ENCODE results near the gene RFX4.
"Not testable (repeated sequence)": the region's sequence is repeated elsewhere in the genome, so short reads cannot be mapped to it uniquely, and the experiment has no call there.

Gene RFX4

DNA sequence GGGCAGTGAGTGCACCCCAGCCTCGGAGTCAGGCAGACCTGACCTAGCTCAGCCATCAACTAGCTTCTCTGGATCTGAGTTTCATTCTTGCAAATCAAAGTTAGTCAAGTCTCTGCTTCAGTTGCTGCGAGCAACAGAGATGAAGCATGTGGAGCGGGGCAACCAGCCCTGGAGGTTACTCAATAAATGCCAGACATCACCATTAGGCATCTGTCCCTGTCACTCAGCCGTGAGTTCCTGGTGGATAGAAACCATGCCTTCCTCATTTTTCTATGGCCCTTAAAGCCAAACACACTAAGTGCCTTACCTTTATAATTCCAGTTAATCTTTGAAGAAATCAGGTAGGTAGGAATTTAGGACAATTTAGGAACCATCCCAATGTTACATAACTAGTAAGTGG, 19.3 kb downstream of the RFX4 start:
- Histone ChIP-seq H3K9me3 (ENCODE audit: control insufficient read depth, insufficient read depth, low read length) (no peaks in the 10 kb centered on the region), H3K9ac (ENCODE audit: low read depth, low read length) (no peak overlapping the region), H3K36me3 (ENCODE audit: insufficient read depth, low read length) (no peaks in the 10 kb centered on the region), H3K4me1 (ENCODE audit: insufficient read depth, low read length) (peaks cover 10% of the 10 kb centered on the region)

DNA sequence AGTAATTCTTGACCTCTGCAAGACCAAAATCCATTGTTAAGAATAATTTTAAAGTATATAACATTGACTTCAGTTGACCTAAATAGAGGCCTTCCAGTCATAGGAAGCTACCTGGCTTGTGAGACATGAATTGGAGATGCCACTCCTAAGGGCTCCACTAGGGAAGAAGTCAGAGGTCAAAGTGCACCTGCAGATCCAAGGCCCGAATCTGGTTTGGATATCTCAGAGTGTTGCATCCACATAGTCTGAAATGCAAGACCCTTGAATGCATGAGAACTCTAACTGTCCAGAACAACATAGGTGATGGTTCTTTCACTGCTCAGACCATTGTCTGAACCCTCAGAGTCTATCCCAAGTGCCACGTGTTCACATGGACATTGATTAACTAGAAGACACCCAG, 22.4 kb downstream of the RFX4 start:
- peaks cover 7% of the 10 kb centered on the region for H3K4me1 ChIP-seq (ENCODE audit: insufficient read depth, low read length)
- H3K9ac ChIP-seq (ENCODE audit: low read depth, low read length): no peak overlapping the region
- H3K36me3 ChIP-seq (ENCODE audit: insufficient read depth, low read length): no peaks in the 10 kb centered on the region
- no peaks in the 10 kb centered on the region for H3K9me3 ChIP-seq (ENCODE audit: control insufficient read depth, insufficient read depth, low read length)

- H3K36me3 ChIP-seq (ENCODE audit: insufficient read depth, low read length); H3K4me1 ChIP-seq (ENCODE audit: insufficient read depth, low read length); H3K9ac ChIP-seq (ENCODE audit: low read depth, low read length): not testable (repeated sequence)
- peaks cover 13% of the 10 kb centered on the region; the same call in 1 of the 2 replicates for H3K9me3 ChIP-seq (ENCODE audit: control insufficient read depth, insufficient read depth, low read length)
These were observed 37.8 kb downstream of the RFX4 start for GRCh38 chr12:106620588-106620987.

- Histone ChIP-seq H3K9me3 (ENCODE audit: control insufficient read depth, insufficient read depth, low read length) (peaks cover 6% of the 10 kb centered on the region; the same call in 1 of the 2 replicates), H3K36me3 (ENCODE audit: insufficient read depth, low read length) (no peaks in the 10 kb centered on the region), H3K9ac (ENCODE audit: low read depth, low read length) (no peak overlapping the region), H3K4me1 (ENCODE audit: insufficient read depth, low read length) (no peaks in the 10 kb centered on the region)
These were observed 43.2 kb downstream of the RFX4 start for GRCh38 chr12:106625976-106626375.

DNA sequence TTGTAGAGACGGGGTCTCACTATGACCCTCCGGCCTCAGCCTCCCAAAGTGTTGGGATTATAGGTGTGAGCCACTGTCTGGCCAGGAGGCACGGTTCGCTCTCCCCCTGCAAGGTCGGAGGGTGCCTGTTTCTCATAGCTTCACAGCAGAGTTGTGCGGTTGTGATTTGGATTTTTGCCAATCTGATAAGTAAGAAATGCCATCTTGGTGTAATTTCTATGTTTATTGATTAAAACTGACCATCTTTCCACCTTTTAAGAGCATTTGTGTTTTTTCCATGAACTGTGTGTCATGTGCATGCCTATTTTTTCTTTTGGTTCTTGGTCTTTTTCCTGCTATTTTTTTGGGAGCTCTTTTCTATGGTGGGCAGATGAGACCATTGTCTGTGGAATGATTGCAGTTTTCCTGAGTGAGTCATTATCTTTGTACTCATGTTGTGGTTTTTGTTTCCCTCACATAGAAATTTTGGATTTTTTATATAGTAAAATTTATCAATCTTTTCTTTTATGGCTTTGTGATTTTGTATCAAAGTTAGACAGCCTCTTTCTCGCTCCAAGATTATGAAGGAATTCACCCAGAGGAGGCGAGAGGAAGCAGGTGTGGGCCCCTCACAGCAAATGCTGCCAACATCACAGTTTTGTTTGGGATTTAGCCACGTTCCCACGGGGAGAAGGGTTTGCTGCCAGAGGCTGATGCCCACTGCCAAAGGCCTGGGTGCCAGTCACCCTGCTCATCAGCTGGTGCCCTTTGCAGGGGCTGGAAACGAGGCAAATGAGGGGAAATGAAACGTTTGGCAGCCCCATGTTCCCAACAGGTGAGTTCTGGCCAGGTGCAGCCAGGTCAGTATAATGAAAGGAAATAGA, 47.2 kb downstream of the RFX4 start:
- H3K9ac ChIP-seq (ENCODE audit: low read depth, low read length): no peak overlapping the region
- no peaks in the 10 kb centered on the region for H3K9me3 ChIP-seq (ENCODE audit: control insufficient read depth, insufficient read depth, low read length)
- H3K36me3 ChIP-seq (ENCODE audit: insufficient read depth, low read length): no peaks in the 10 kb centered on the region
- no peaks in the 10 kb centered on the region for H3K4me1 ChIP-seq (ENCODE audit: insufficient read depth, low read length)

- no peak overlapping the region for H3K9ac ChIP-seq (ENCODE audit: low read depth, low read length)
- H3K36me3 ChIP-seq (ENCODE audit: insufficient read depth, low read length): no peaks in the 10 kb centered on the region
- H3K4me1 ChIP-seq (ENCODE audit: insufficient read depth, low read length): no peaks in the 10 kb centered on the region
- H3K9me3 ChIP-seq (ENCODE audit: control insufficient read depth, insufficient read depth, low read length): no peaks in the 10 kb centered on the region
These were observed 48.3 kb downstream of the RFX4 start for GRCh38 chr12:106631150-106631549.

GRCh38 chr12:106631797-106632196, 49.0 kb downstream of the RFX4 start:
- no peaks in the 10 kb centered on the region for H3K9me3 ChIP-seq (ENCODE audit: control insufficient read depth, insufficient read depth, low read length)
- H3K9ac ChIP-seq (ENCODE audit: low read depth, low read length): no peak overlapping the region
- no peaks in the 10 kb centered on the region for H3K36me3 ChIP-seq (ENCODE audit: insufficient read depth, low read length)
- H3K4me1 ChIP-seq (ENCODE audit: insufficient read depth, low read length): no peaks in the 10 kb centered on the region

GRCh38 chr12:106632797-106633450, 50.1 kb downstream of the RFX4 start:
- no peaks in the 10 kb centered on the region for H3K36me3 ChIP-seq (ENCODE audit: insufficient read depth, low read length)
- H3K9ac ChIP-seq (ENCODE audit: low read depth, low read length): no peak overlapping the region
- H3K9me3 ChIP-seq (ENCODE audit: control insufficient read depth, insufficient read depth, low read length): no peaks in the 10 kb centered on the region
- no peaks in the 10 kb centered on the region for H3K4me1 ChIP-seq (ENCODE audit: insufficient read depth, low read length)

DNA sequence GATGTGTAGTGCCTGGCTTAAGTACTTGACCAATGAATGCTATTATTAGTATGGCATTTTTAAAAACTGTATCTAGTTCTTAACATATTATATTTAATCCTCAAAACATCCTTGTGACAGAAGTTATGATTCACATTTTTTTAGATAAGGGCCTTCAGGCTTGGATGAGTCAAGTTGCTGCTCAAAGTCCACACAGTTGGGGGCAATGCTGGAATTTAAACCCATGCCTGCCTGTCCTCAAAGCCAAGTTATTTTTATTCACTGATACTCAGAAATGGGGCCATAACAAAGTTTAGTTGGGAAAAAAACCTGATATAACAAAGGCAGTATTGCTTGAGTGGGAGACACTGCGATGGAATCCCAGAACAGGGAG, 50.6 kb downstream of the RFX4 start:
- no peak overlapping the region for H3K9ac ChIP-seq (ENCODE audit: low read depth, low read length)
- H3K4me1 ChIP-seq (ENCODE audit: insufficient read depth, low read length): no peaks in the 10 kb centered on the region
- H3K9me3 ChIP-seq (ENCODE audit: control insufficient read depth, insufficient read depth, low read length): no peaks in the 10 kb centered on the region
- no peaks in the 10 kb centered on the region for H3K36me3 ChIP-seq (ENCODE audit: insufficient read depth, low read length)

DNA sequence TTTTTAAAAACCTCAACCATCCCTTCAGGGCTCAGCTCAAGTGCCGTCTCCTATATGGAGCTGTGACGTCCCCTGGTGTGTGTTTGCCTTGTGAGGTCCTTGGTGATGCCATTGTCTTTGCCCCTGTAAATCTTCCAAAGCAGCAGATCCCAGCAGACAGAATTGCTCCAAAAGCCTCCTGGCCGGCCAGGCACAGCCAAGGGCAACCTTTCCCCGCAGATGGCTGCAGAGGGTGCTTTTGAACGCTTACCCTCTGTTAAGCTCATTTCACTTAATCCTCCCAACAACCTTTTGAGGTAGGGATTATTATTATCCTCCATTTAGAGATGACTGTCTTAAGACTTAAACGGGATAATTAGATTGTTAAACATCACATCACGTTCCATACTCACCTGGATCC, 51.4 kb downstream of the RFX4 start:
- Histone ChIP-seq H3K9me3 (ENCODE audit: control insufficient read depth, insufficient read depth, low read length) (no peaks in the 10 kb centered on the region), H3K36me3 (ENCODE audit: insufficient read depth, low read length) (no peaks in the 10 kb centered on the region), H3K9ac (ENCODE audit: low read depth, low read length) (no peak overlapping the region), H3K4me1 (ENCODE audit: insufficient read depth, low read length) (no peaks in the 10 kb centered on the region)

GRCh38 chr12:106643000-106643399, 60.2 kb downstream of the RFX4 start:
- H3K9me3 ChIP-seq (ENCODE audit: control insufficient read depth, insufficient read depth, low read length): no peaks in the 10 kb centered on the region
- no peaks in the 10 kb centered on the region for H3K36me3 ChIP-seq (ENCODE audit: insufficient read depth, low read length)
- no peaks in the 10 kb centered on the region for H3K4me1 ChIP-seq (ENCODE audit: insufficient read depth, low read length)
- no peak overlapping the region for H3K9ac ChIP-seq (ENCODE audit: low read depth, low read length)

GRCh38 chr12:106644335-106645073, 61.7 kb downstream of the RFX4 start:
- H3K4me1 ChIP-seq (ENCODE audit: insufficient read depth, low read length): no peaks in the 10 kb centered on the region
- no peak overlapping the region for H3K9ac ChIP-seq (ENCODE audit: low read depth, low read length)
- no peaks in the 10 kb centered on the region for H3K36me3 ChIP-seq (ENCODE audit: insufficient read depth, low read length)
- H3K9me3 ChIP-seq (ENCODE audit: control insufficient read depth, insufficient read depth, low read length): no peaks in the 10 kb centered on the region

GRCh38 chr12:106645074-106645421, 62.2 kb downstream of the RFX4 start:
- H3K9me3 ChIP-seq (ENCODE audit: control insufficient read depth, insufficient read depth, low read length): no peaks in the 10 kb centered on the region
- no peak overlapping the region for H3K9ac ChIP-seq (ENCODE audit: low read depth, low read length)
- no peaks in the 10 kb centered on the region for H3K36me3 ChIP-seq (ENCODE audit: insufficient read depth, low read length)
- H3K4me1 ChIP-seq (ENCODE audit: insufficient read depth, low read length): no peaks in the 10 kb centered on the region

GRCh38 chr12:106645465-106646330, 62.9 kb downstream of the RFX4 start:
- no peaks in the 10 kb centered on the region for H3K4me1 ChIP-seq (ENCODE audit: insufficient read depth, low read length)
- H3K9me3 ChIP-seq (ENCODE audit: control insufficient read depth, insufficient read depth, low read length): no peaks in the 10 kb centered on the region
- H3K36me3 ChIP-seq (ENCODE audit: insufficient read depth, low read length): no peaks in the 10 kb centered on the region
- no peak overlapping the region for H3K9ac ChIP-seq (ENCODE audit: low read depth, low read length)

Measured in ES-I3 (cell line).